HG02938 (cell line): Measurements from ENCODE around the gene SLC5A5.

ENCODE experiments used
- ATAC-seq: cut with Tn5 transposase; IDR thresholded peaks from one replicate; pipeline ENCODE4 v1.9.1; 2021; ENCODE audit warnings: mild to moderate bottlenecking, moderate library complexity; ENCODE audit not compliant: unreplicated experiment

SLC5A5 gene

GRCh38 chr19:17846146-17846545 is 25.6 kb upstream of the SLC5A5 start:
- no peak for ATAC-seq

GRCh38 chr19:17847538-17848366 is 24.0 kb upstream of the SLC5A5 start, which contains the start of gene JAK3:
Gene JAK3 (minus strand): TSS chr19:17847982. CDS start chr19:17844417, 3,565 bp downstream.
- peak; percentile 46 for ATAC-seq

- no peak for ATAC-seq
Measured at GRCh38 chr19:17848595-17849292, 23.0 kb upstream of the SLC5A5 start.

- ATAC-seq, result no peak
Measured at GRCh38 chr19:17854061-17854460, 17.7 kb upstream of the SLC5A5 start.

- ATAC-seq, result no peak
Measured at GRCh38 chr19:17855280-17856152, 16.2 kb upstream of the SLC5A5 start.

GRCh38 chr19:17859533-17860330 is 12.0 kb upstream of the SLC5A5 start, which contains the start of gene RPL18A:
Gene RPL18A (plus strand): TSS chr19:17859910. CDS start chr19:17859957, 47 bp downstream.
- peak; percentile 93 for ATAC-seq

- ATAC-seq, result no peak
Measured at GRCh38 chr19:17860331-17860992, 11.3 kb upstream of the SLC5A5 start.

- no peak for ATAC-seq
Measured at GRCh38 chr19:17860993-17861360, 10.8 kb upstream of the SLC5A5 start.

- no peak for ATAC-seq
Measured at GRCh38 chr19:17861542-17862402, 10.0 kb upstream of the SLC5A5 start.

GRCh38 chr19:17862711-17863519 is 8.8 kb upstream of the SLC5A5 start:
- ATAC-seq, result no peak

GRCh38 chr19:17863520-17864182 is 8.1 kb upstream of the SLC5A5 start:
- no peak for ATAC-seq

- ATAC-seq, result no peak
Measured at GRCh38 chr19:17865364-17866311, 6.1 kb upstream of the SLC5A5 start.

GRCh38 chr19:17866312-17866963 is 5.3 kb upstream of the SLC5A5 start:
- ATAC-seq, result no peak

- ATAC-seq, result no peak
Measured at GRCh38 chr19:17866964-17867486, 4.7 kb upstream of the SLC5A5 start.

GRCh38 chr19:17868669-17869068 is 3.1 kb upstream of the SLC5A5 start:
- ATAC-seq, result no peak
